Endodermal cell (in vitro differentiated cells): ENCODE measurements around the gene SMPDL3A. TPM values are rescaled to one million over a fixed set of nuclear protein-coding genes. Genes with fewer than 3 reads are reported as not detected.

ENCODE experiments used
- DNase-seq: peaks from one replicate; pipeline ENCODE4 v3.0.0-alpha.2; 2017
- H3K27ac ChIP-seq: 2 replicates; pipeline ENCODE4 v1.5.1; 2013; ENCODE audit warnings: mild to moderate bottlenecking, low read depth, low read length, moderate library complexity
- H3K27me3 ChIP-seq: 2 replicates; pipeline ENCODE4 v1.6.1; 2013; ENCODE audit warnings: mild to moderate bottlenecking, low read length, moderate library complexity; ENCODE audit not compliant: insufficient read depth, control insufficient read depth, poor library complexity, severe bottlenecking
- H3K36me3 ChIP-seq: 2 replicates; pipeline ENCODE4 v1.7.0; 2013; ENCODE audit warnings: mild to moderate bottlenecking, low read length, moderate library complexity; ENCODE audit not compliant: control insufficient read depth, insufficient read depth
- H3K4me1 ChIP-seq: one replicate; pipeline ENCODE4 v1.7.0; 2013; ENCODE audit warnings: low read length; ENCODE audit not compliant: control insufficient read depth, insufficient read depth
- H3K4me3 ChIP-seq: 2 replicates; pipeline ENCODE4 v1.5.1; 2013; ENCODE audit warnings: mild to moderate bottlenecking, low read length, moderate library complexity
- H3K9ac ChIP-seq: 2 replicates; pipeline ENCODE4 v1.6.1; 2013; ENCODE audit warnings: mild to moderate bottlenecking, low read length, moderate library complexity; ENCODE audit not compliant: poor library complexity, severe bottlenecking; ENCODE audit errors: extremely low read depth
- H3K9me3 ChIP-seq: 2 replicates; pipeline ENCODE4 v1.6.1; 2013; ENCODE audit warnings: mild to moderate bottlenecking, low read length, moderate library complexity; ENCODE audit not compliant: control insufficient read depth
- H3K27ac Mint-ChIP-seq: 2 replicates; pipeline ENCODE4 v1.8.0; 2020; ENCODE audit warnings: mixed read lengths
- H3K27me3 Mint-ChIP-seq: 2 replicates; pipeline ENCODE4 v1.8.0; 2021; ENCODE audit warnings: mild to moderate bottlenecking, mixed read lengths; ENCODE audit not compliant: insufficient read depth
- H3K36me3 Mint-ChIP-seq: 2 replicates; pipeline ENCODE4 v1.8.0; 2020; ENCODE audit warnings: low read depth, mixed read lengths
- H3K4me1 Mint-ChIP-seq: 2 replicates; pipeline ENCODE4 v1.8.0; 2020; ENCODE audit warnings: mixed read lengths
- H3K4me3 Mint-ChIP-seq: 2 replicates; pipeline ENCODE4 v1.8.0; 2020; ENCODE audit warnings: mild to moderate bottlenecking, moderate library complexity, mixed read lengths
- H3K9me3 Mint-ChIP-seq: 2 replicates; pipeline ENCODE4 v1.8.0; 2020; ENCODE audit warnings: mild to moderate bottlenecking, mixed read lengths
- CTCF ChIP-seq: fragments of 200-600 bp; sonication (generic); conservative IDR thresholded peaks from 2 replicates; pipeline ENCODE4 v1.5.0; 2021; ENCODE audit warnings: antibody characterized with exemption, mild to moderate bottlenecking
- WGBS, 2 experiments: methylation state at CpG; one replicate each; pipeline versions ENCODE4 v1.1.5 to v1.1.7; 2013; ENCODE audit warnings: missing lambda C conversion rate in 2 of 2, mixed read lengths in 1 of 2; ENCODE audit not compliant: insufficient coverage in 1 of 2, insufficient read length in 1 of 2; 5-methylcytosine and 5-hydroxymethylcytosine counted together
- total RNA-seq, 2 donors: library from RNA; stranded (reverse); fragmentation: NEBNext Ultra II Directional in 1 of 2; extraction: Animal tissue kit (Norgen Biotek cat#: 25700) in 1 of 2; gene quantifications; 2 replicates in 1 of 2; 3 replicates in 1 of 2; pipeline ENCODE4 v1.2.1, GENCODE V29; 2021

SMPDL3A gene
- total RNA-seq, 2 donors from 2014 or later: 2.8 to 3.2 TPM

- H3K27ac ChIP-seq: no peak overlapping the region
- peak; percentile 62 for DNase-seq
- no peaks in the 10 kb centered on the region for H3K4me1 ChIP-seq
- no peaks in the 10 kb centered on the region for H3K36me3 ChIP-seq
- peaks cover 9% of the 10 kb centered on the region for H3K4me1 Mint-ChIP-seq
- H3K4me3 Mint-ChIP-seq: no peak overlapping the region
- H3K36me3 Mint-ChIP-seq: peaks cover 6% of the 10 kb centered on the region
- peaks cover 10% of the 10 kb centered on the region for H3K9me3 ChIP-seq
- H3K9me3 Mint-ChIP-seq: peaks cover 31% of the 10 kb centered on the region
- WGBS, 2 experiments: 69 to 73% methylated on average over 3 to 9 of the region's 9 CpGs
- no peak overlapping the region for H3K27ac Mint-ChIP-seq
- no peaks in the 10 kb centered on the region for H3K27me3 ChIP-seq
- TF ChIP-seq CTCF: no peak
- peaks cover 75% of the 10 kb centered on the region for H3K27me3 Mint-ChIP-seq
- H3K4me3 ChIP-seq: no peak overlapping the region
- H3K9ac ChIP-seq: no peak overlapping the region
Measured at GRCh38 chr6:122755901-122756300, 33.2 kb upstream of the SMPDL3A start.

GRCh38 chr6:122758927-122759334, 30.1 kb upstream of the SMPDL3A start:
- H3K27ac Mint-ChIP-seq: no peak overlapping the region
- peaks cover 10% of the 10 kb centered on the region for H3K9me3 ChIP-seq
- peaks cover 74% of the 10 kb centered on the region for H3K27me3 Mint-ChIP-seq
- no peaks in the 10 kb centered on the region for H3K4me1 ChIP-seq
- peaks cover 35% of the 10 kb centered on the region for H3K9me3 Mint-ChIP-seq
- no peak for DNase-seq
- H3K9ac ChIP-seq: no peak overlapping the region
- WGBS, 2 experiments: 78% methylated on average over 1 of the region's 1 CpG; no CpG with 5 or more reads in 1 of the 2 experiments
- no peaks in the 10 kb centered on the region for H3K36me3 ChIP-seq
- TF ChIP-seq CTCF: no peak
- no peak overlapping the region for H3K4me3 Mint-ChIP-seq
- peaks cover 6% of the 10 kb centered on the region for H3K36me3 Mint-ChIP-seq
- H3K4me1 Mint-ChIP-seq: no peaks in the 10 kb centered on the region
- H3K27ac ChIP-seq: no peak overlapping the region
- no peaks in the 10 kb centered on the region for H3K27me3 ChIP-seq
- H3K4me3 ChIP-seq: no peak overlapping the region

- Mint-ChIP-seq H3K27ac (no peak overlapping the region), H3K9me3 (peaks cover 25% of the 10 kb centered on the region), H3K36me3 (no peaks in the 10 kb centered on the region), H3K27me3 (peaks cover 64% of the 10 kb centered on the region), H3K4me1 (no peaks in the 10 kb centered on the region), H3K4me3 (no peak overlapping the region)
- H3K36me3 ChIP-seq: no peaks in the 10 kb centered on the region
- no peaks in the 10 kb centered on the region for H3K4me1 ChIP-seq
- H3K9me3 ChIP-seq: no peaks in the 10 kb centered on the region
- no peak overlapping the region for H3K9ac ChIP-seq
- H3K4me3 ChIP-seq: no peak overlapping the region
- no peaks in the 10 kb centered on the region for H3K27me3 ChIP-seq
- H3K27ac ChIP-seq: no peak overlapping the region
- no peak for DNase-seq
- no peak for TF ChIP-seq CTCF
Measured at GRCh38 chr6:122760330-122760729, 28.7 kb upstream of the SMPDL3A start.
